NCI-H2171 treated with DMSO at 0.1 percent for 48 hours (cell line): ENCODE data around the gene RGL1.
"Not testable (repeated sequence)": the region's sequence is repeated elsewhere in the genome, so short reads cannot be mapped to it uniquely, and the experiment has no call there.

Experiments used
- DNase-seq: peaks from one replicate; lab custom pipeline; 2025; lab: John Stamatoyannopoulos, UW

The RGL1 gene

GRCh38 chr1:183804916-183805841 lies at the start of gene RGL1:
TSS of gene RGL1 (plus strand) at chr1:183805120. CDS start at chr1:183805298, 178 bp downstream.
- DNase-seq = peak; percentile 46

GRCh38 chr1:183756326-183756725 lies 48.6 kb upstream of the RGL1 start:
- no peak for DNase-seq

- no peak for DNase-seq
These were observed 47.9 kb upstream of the RGL1 start for GRCh38 chr1:183757061-183757460.

- DNase-seq = no peak
These were observed 46.0 kb upstream of the RGL1 start for GRCh38 chr1:183758913-183759312.

- DNase-seq = no peak
These were observed 44.3 kb upstream of the RGL1 start for GRCh38 chr1:183760661-183761060.

GRCh38 chr1:183761871-183762270 lies 43.0 kb upstream of the RGL1 start:
- no peak for DNase-seq

- not testable (repeated sequence) for DNase-seq
These were observed 42.1 kb upstream of the RGL1 start for GRCh38 chr1:183762856-183763255.

GRCh38 chr1:183764981-183765380 lies 39.9 kb upstream of the RGL1 start:
- no peak for DNase-seq

- peak; percentile 49 for DNase-seq
These were observed 34.7 kb upstream of the RGL1 start for GRCh38 chr1:183769956-183770815.

- DNase-seq = no peak
These were observed 34.1 kb upstream of the RGL1 start for GRCh38 chr1:183770816-183771128.

GRCh38 chr1:183773482-183774274 lies 31.2 kb upstream of the RGL1 start:
- DNase-seq = no peak

- DNase-seq = no peak
These were observed 30.0 kb upstream of the RGL1 start for GRCh38 chr1:183774938-183775337.

- DNase-seq = no peak
These were observed 28.2 kb upstream of the RGL1 start for GRCh38 chr1:183776731-183777130.

- DNase-seq = no peak
These were observed 27.6 kb upstream of the RGL1 start for GRCh38 chr1:183777328-183777727.

GRCh38 chr1:183778045-183778444 lies 26.9 kb upstream of the RGL1 start:
- DNase-seq = peak; percentile 40

- DNase-seq = peak; percentile 45
These were observed 26.1 kb upstream of the RGL1 start for GRCh38 chr1:183778568-183779433.

GRCh38 chr1:183780159-183780558 lies 24.8 kb upstream of the RGL1 start:
- no peak for DNase-seq

- DNase-seq = no peak
These were observed 24.2 kb upstream of the RGL1 start for GRCh38 chr1:183780757-183781156.

- DNase-seq = no peak
These were observed 21.6 kb upstream of the RGL1 start for GRCh38 chr1:183783342-183783741.

GRCh38 chr1:183783767-183784637 lies 20.9 kb upstream of the RGL1 start:
- DNase-seq = peak; percentile 95
